ENCODE measurements around the gene RAB40C. TPM values are rescaled to one million over a fixed set of nuclear protein-coding genes. Genes with fewer than 3 reads are reported as not detected.
A peak's percentile ranks its signal among the peaks of the same experiment; 100 is the strongest.

RAB40C gene
- total RNA-seq, 1 experiment from 2014 or later, result 20.8 TPM

- no peak for DNase-seq
- Histone ChIP-seq H3K27me3 (peaks cover 4% of the 10 kb centered on the region), H3K9me3 (no peaks in the 10 kb centered on the region), H3K36me3 (peaks cover 2% of the 10 kb centered on the region; the same call in 1 of the 2 replicates), H3K4me3 (no peak within 1 kb of the TSS)
Observed at GRCh38 chr16:566475-567372, 23.1 kb upstream of the RAB40C start, which contains the start of gene NHLRC4. Gene NHLRC4, plus strand, starts transcription at chr16:567005. Its CDS starts 1,043 bp downstream, at chr16:568048.

- Histone ChIP-seq H3K36me3 (peaks cover 8% of the 10 kb centered on the region), H3K27me3 (no peaks in the 10 kb centered on the region), H3K4me3 (no peak overlapping the region), H3K9me3 (no peaks in the 10 kb centered on the region)
- no peak for DNase-seq
Observed at GRCh38 chr16:567373-568256, 22.3 kb upstream of the RAB40C start.

- peak overlapping the region; percentile 51 for H3K4me3 ChIP-seq
- no peaks in the 10 kb centered on the region for H3K9me3 ChIP-seq
- peaks cover 11% of the 10 kb centered on the region for H3K36me3 ChIP-seq
- H3K27me3 ChIP-seq, result no peaks in the 10 kb centered on the region
- no peak for DNase-seq
Observed at GRCh38 chr16:568401-569258, 21.2 kb upstream of the RAB40C start.

GRCh38 chr16:569445-570254 lies 20.2 kb upstream of the RAB40C start, which contains the start of gene PIGQ:
Gene PIGQ, plus strand, starts transcription at chr16:569968. Its CDS starts 4,107 bp downstream, at chr16:574075.
- peak; percentile 78 for DNase-seq
- Histone ChIP-seq H3K27me3 (no peaks in the 10 kb centered on the region), H3K36me3 (peaks cover 20% of the 10 kb centered on the region), H3K4me3 (peak within 1 kb of the TSS; percentile 76), H3K9me3 (no peaks in the 10 kb centered on the region)

- Histone ChIP-seq H3K4me3 (no peak overlapping the region), H3K9me3 (no peaks in the 10 kb centered on the region), H3K27me3 (no peaks in the 10 kb centered on the region), H3K36me3 (peaks cover 27% of the 10 kb centered on the region)
- no peak for DNase-seq
Observed at GRCh38 chr16:572865-573650, 16.8 kb upstream of the RAB40C start.

GRCh38 chr16:574021-574760 lies 15.7 kb upstream of the RAB40C start:
- H3K4me3 ChIP-seq, result no peak overlapping the region
- H3K9me3 ChIP-seq, result no peaks in the 10 kb centered on the region
- no peaks in the 10 kb centered on the region for H3K27me3 ChIP-seq
- H3K36me3 ChIP-seq, result peaks cover 27% of the 10 kb centered on the region
- DNase-seq, result no peak

GRCh38 chr16:575354-576196 lies 14.3 kb upstream of the RAB40C start:
- H3K9me3 ChIP-seq, result no peaks in the 10 kb centered on the region
- H3K4me3 ChIP-seq, result no peak overlapping the region
- H3K27me3 ChIP-seq, result no peaks in the 10 kb centered on the region
- peaks cover 27% of the 10 kb centered on the region for H3K36me3 ChIP-seq
- no peak for DNase-seq

- no peak for DNase-seq
- Histone ChIP-seq H3K9me3 (no peaks in the 10 kb centered on the region), H3K36me3 (peaks cover 29% of the 10 kb centered on the region)
Observed at GRCh38 chr16:576197-576822, 13.6 kb upstream of the RAB40C start.

GRCh38 chr16:576823-577201 lies 13.1 kb upstream of the RAB40C start:
- DNase-seq, result no peak
- Histone ChIP-seq H3K4me3 (no peak overlapping the region), H3K9me3 (no peaks in the 10 kb centered on the region), H3K27me3 (no peaks in the 10 kb centered on the region), H3K36me3 (peaks cover 26% of the 10 kb centered on the region)

More at GRCh38 chr16:576197-576822, 13.6 kb upstream of the RAB40C start:
- H3K27me3 ChIP-seq, result no peaks in the 10 kb centered on the region
- no peak overlapping the region for H3K4me3 ChIP-seq

GRCh38 chr16:577796-578195 lies 12.1 kb upstream of the RAB40C start:
- Histone ChIP-seq H3K9me3 (no peaks in the 10 kb centered on the region), H3K27me3 (no peaks in the 10 kb centered on the region), H3K36me3 (peaks cover 22% of the 10 kb centered on the region), H3K4me3 (no peak overlapping the region)
- DNase-seq, result no peak

GRCh38 chr16:578232-578869 lies 11.5 kb upstream of the RAB40C start:
- Histone ChIP-seq H3K27me3 (no peaks in the 10 kb centered on the region), H3K36me3 (peaks cover 22% of the 10 kb centered on the region), H3K4me3 (no peak overlapping the region), H3K9me3 (no peaks in the 10 kb centered on the region)
- no peak for DNase-seq

GRCh38 chr16:578870-579405 lies 10.9 kb upstream of the RAB40C start:
- Histone ChIP-seq H3K36me3 (peaks cover 16% of the 10 kb centered on the region), H3K4me3 (no peak overlapping the region), H3K9me3 (no peaks in the 10 kb centered on the region), H3K27me3 (no peaks in the 10 kb centered on the region)
- peak; percentile 38 for DNase-seq

Data from MG63 (cell line).